BLaER1 (cell line): Measurements from ENCODE around the gene HECTD4.

ENCODE experiments used
- H3K27ac ChIP-seq: shearing (Covaris generic); formaldehyde crosslinking; 2 replicates; pipeline ENCODE4 v1.8.1; 2022
- H3K27me3 ChIP-seq: shearing (Covaris generic); formaldehyde crosslinking; 2 replicates; pipeline ENCODE4 v1.8.1; 2022
- H3K36me3 ChIP-seq: shearing (Covaris generic); formaldehyde crosslinking; 2 replicates; pipeline ENCODE4 v1.8.1; 2022
- H3K4me1 ChIP-seq: shearing (Covaris generic); formaldehyde crosslinking; 2 replicates; pipeline ENCODE4 v1.8.1; 2022
- H3K4me2 ChIP-seq: shearing (Covaris generic); formaldehyde crosslinking; 2 replicates; pipeline ENCODE4 v1.8.1; 2022
- H3K4me3 ChIP-seq: shearing (Covaris generic); formaldehyde crosslinking; 2 replicates; pipeline ENCODE4 v1.8.1; 2022
- H3K9ac ChIP-seq: shearing (Covaris generic); formaldehyde crosslinking; 2 replicates; pipeline ENCODE4 v1.8.1; 2022
- H3K9me3 ChIP-seq: shearing (Covaris generic); formaldehyde crosslinking; 2 replicates; pipeline ENCODE4 v1.8.1; 2022
- H4K20me1 ChIP-seq: shearing (Covaris generic); formaldehyde crosslinking; 2 replicates; pipeline ENCODE4 v1.8.1; 2022
- Cebpa-rat ChIP-seq: shearing (Covaris generic); IDR thresholded peaks from 2 replicates; pipeline ENCODE4 v1.8.1; 2022

HECTD4 gene

DNA sequence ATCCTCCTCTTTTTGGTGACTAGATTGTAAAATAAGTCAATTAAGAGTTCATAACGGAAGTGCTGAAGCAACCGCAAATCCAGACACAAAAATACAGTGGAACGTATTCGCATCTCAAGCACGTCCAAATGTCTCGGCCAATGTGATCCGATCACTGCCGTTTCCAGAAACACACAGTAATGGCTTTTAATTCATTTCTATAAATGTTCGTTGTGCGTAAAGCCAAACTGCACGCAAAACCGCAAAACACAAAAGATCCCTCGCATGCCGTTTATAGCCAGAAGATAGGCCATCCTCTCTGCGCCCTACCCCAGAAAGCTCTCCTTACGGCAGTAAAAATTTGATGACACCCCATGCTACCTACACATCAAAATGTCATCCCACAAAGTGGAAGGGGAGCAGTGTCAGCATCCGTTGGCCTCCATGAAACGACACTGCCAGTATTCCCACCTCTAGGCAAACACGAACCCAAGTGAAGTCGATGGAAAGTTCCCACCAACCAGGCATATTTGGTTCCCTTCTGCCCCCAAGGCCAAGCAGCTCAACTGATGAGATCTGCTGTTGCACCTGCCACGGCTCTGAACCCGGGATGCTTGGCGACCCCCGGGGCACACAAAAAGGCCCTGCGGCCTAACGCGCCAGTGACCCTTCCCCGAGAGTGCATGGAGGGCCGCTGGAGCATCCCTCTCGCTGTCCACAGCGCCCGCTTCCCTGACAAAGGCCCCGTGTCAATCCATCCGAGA is 1.4 kb downstream of the HECTD4 start:
- Histone ChIP-seq H3K4me3 (peak overlapping the region; percentile 99), H4K20me1 (peaks cover 55% of the 10 kb centered on the region), H3K4me2 (peak overlapping the region; percentile 93), H3K4me1 (peaks cover 24% of the 10 kb centered on the region), H3K9me3 (peaks cover 6% of the 10 kb centered on the region; the same call in 1 of the 2 replicates), H3K36me3 (0 out of 2 replicates have a peak, but pooled peaks cover 11% of the 10 kb centered on the region), H3K9ac (peak overlapping the region; percentile 93), H3K27me3 (no peaks in the 10 kb centered on the region), H3K27ac (peak overlapping the region; percentile 93)
- no peak for TF ChIP-seq Cebpa-rat

DNA sequence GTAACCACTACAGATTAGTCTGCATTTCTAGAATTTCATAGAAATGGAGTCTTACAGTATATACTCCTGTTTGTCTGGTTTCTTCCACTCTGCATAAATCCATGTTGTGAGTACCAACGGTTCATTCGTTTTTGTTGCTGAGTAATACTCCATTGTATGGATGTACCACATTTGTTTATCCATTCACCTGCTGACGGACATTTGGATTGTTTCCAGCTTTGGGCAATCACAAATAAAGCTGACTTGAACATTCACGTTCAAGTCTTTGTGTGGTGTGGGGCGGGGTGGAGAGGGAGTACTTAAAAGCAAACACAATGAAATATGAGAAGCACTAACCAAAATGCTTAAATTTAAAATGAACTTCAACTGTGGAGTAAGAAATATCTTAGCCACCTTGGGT is 7.1 kb downstream of the HECTD4 start:
- H3K4me2 ChIP-seq = no peak overlapping the region
- no peak overlapping the region for H3K27ac ChIP-seq
- peaks cover 10% of the 10 kb centered on the region for H3K4me1 ChIP-seq
- H4K20me1 ChIP-seq = peaks cover 100% of the 10 kb centered on the region
- TF ChIP-seq Cebpa-rat = no peak
- H3K9ac ChIP-seq = no peak overlapping the region
- no peaks in the 10 kb centered on the region for H3K27me3 ChIP-seq
- H3K36me3 ChIP-seq = peaks cover 41% of the 10 kb centered on the region
- no peak overlapping the region for H3K4me3 ChIP-seq
- H3K9me3 ChIP-seq = peaks cover 16% of the 10 kb centered on the region; the same call in 1 of the 2 replicates

DNA sequence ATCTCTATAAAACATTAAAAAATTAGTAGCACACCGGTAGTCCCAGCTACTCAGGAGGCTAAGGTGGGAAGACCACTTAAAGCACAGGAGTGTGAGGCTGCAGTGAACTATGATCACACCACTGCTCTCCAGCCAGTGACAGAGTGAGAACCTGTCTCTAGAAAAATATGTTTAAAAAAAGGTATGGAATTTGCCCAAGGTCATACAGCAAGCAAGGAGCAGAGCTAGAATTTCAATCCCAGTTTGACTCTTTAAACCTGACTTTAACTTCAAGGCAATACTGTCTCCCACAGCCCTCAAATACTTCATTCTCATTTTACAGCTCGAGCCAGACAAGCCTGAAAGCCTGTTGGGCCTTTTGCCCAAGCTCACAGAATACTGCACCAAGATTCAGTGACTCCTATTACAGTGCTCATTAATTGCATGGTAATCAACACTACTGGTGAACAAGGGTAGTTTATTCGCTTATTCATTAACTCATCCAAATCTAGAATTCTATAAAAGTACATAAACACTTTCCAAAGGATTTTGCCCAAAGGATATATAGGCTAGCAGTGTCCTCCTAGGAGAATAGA is 8.0 kb downstream of the HECTD4 start:
- Histone ChIP-seq H4K20me1 (peaks cover 100% of the 10 kb centered on the region), H3K9me3 (peaks cover 16% of the 10 kb centered on the region; the same call in 1 of the 2 replicates), H3K9ac (no peak overlapping the region), H3K36me3 (peaks cover 41% of the 10 kb centered on the region), H3K27me3 (no peaks in the 10 kb centered on the region), H3K4me1 (0 out of 2 replicates have a peak, but pooled peaks cover 2% of the 10 kb centered on the region), H3K4me2 (no peak overlapping the region), H3K4me3 (no peak overlapping the region), H3K27ac (no peak overlapping the region)
- TF ChIP-seq Cebpa-rat = no peak

DNA sequence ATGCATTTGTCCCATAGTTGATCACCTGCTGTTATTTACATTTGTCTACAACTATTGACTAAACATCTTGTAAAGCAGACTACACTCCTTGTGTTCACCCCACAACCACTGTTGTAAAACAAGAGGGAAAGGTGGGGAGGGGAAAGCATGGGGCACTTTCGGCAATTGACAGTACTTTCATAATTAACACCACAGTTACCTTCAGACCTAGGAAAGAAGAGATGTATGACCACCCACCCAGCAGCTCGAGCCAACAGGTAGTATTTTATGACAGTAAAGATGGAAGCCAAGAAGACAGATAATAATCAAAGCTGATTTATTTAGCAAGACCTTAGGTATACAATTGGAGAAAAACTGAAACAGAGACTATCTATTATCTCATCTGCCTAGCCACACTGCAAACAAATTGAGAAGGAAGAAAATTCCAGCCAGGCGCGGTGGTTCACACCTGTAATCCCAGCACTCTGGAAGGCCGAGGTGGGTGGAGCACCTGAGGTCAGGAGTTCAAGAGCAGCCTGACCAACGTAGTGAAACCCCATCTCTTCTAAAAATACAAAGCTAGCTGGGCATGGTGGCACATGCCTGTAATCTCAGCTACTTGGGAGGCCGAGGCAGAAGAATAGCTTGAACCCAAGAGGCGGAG is 11.2 kb downstream of the HECTD4 start:
- TF ChIP-seq Cebpa-rat = no peak
- Histone ChIP-seq H3K4me1 (no peaks in the 10 kb centered on the region), H3K27ac (no peak overlapping the region), H3K9me3 (peaks cover 11% of the 10 kb centered on the region; the same call in 1 of the 2 replicates), H3K4me2 (no peak overlapping the region), H3K27me3 (no peaks in the 10 kb centered on the region), H4K20me1 (peaks cover 100% of the 10 kb centered on the region), H3K4me3 (no peak overlapping the region), H3K36me3 (peaks cover 35% of the 10 kb centered on the region), H3K9ac (no peak overlapping the region)

DNA sequence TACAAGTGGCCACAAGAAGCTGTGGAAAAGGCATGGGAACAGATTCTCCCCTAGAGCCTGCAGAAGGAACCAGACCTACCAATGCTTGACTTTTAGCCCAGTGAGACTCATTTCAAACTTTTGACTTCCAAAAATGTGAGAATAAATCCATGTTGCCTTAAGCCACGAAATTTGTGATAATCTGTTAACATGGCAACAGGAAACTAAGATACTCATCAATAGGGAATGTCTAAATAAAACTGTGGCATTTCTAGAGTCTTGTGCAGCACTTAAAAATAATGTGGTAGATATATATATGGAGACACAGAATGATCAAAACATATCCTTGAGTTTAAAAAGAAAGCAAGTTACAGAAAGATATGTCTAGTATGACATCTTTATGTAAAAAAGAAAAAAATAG is 12.0 kb downstream of the HECTD4 start:
- Histone ChIP-seq H3K9ac (no peak overlapping the region), H3K27me3 (no peaks in the 10 kb centered on the region), H3K36me3 (peaks cover 28% of the 10 kb centered on the region), H3K27ac (no peak overlapping the region), H3K4me3 (no peak overlapping the region), H4K20me1 (peaks cover 100% of the 10 kb centered on the region), H3K4me2 (no peak overlapping the region), H3K4me1 (no peaks in the 10 kb centered on the region), H3K9me3 (peaks cover 4% of the 10 kb centered on the region; the same call in 1 of the 2 replicates)
- TF ChIP-seq Cebpa-rat = no peak

DNA sequence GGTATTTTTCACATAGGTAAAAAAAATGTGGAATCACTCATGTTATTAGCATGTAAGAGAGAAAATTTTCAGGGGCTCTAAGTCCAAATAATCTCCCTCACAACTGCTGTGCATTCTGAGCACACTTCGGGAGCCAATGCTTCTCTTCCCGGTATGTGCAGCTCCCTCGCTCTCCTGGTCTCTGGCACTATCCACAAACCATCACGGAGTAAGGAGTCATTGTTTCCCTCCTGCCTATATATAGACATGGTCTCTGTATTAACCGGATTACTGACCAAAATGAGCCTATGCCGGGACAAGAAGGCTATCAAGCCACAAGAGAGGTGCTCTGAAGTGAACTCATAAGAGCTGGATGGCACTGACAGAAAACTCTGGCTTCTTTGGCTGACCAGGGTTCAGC is 13.4 kb downstream of the HECTD4 start:
- Histone ChIP-seq H3K9ac (no peak overlapping the region), H3K4me1 (no peaks in the 10 kb centered on the region), H3K4me2 (no peak overlapping the region)

DNA sequence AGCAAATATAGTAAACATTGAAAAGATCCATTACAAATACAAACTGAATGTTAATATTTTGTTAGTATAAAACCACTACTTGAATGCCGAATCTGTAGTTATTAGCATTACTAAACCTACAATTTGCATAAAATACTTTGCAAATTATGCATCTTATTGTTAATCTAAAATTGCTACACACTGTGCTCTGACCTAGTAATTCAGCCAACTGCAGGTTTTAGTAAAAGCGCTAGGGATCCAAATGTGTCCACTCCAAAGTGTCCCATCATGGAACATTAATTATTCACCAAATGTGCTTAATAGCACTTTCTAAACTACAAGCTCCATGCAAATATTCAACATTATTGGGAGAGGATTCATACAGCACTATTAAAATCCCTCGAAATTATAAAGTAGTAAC is 14.3 kb downstream of the HECTD4 start:
- Histone ChIP-seq H4K20me1 (peaks cover 100% of the 10 kb centered on the region), H3K9me3 (no peaks in the 10 kb centered on the region), H3K36me3 (0 out of 2 replicates have a peak, but pooled peaks cover 9% of the 10 kb centered on the region), H3K4me2 (no peak overlapping the region), H3K4me3 (no peak overlapping the region), H3K9ac (no peak overlapping the region), H3K4me1 (no peaks in the 10 kb centered on the region), H3K27ac (no peak overlapping the region), H3K27me3 (no peaks in the 10 kb centered on the region)
- no peak for TF ChIP-seq Cebpa-rat

More for the DNA sequence above, 13.4 kb downstream of the HECTD4 start:
- H3K27me3 ChIP-seq = no peaks in the 10 kb centered on the region
- no peak overlapping the region for H3K4me3 ChIP-seq
- H3K27ac ChIP-seq = no peak overlapping the region
- H3K36me3 ChIP-seq = peaks cover 18% of the 10 kb centered on the region; the same call in 1 of the 2 replicates
- H3K9me3 ChIP-seq = no peaks in the 10 kb centered on the region
- H4K20me1 ChIP-seq = peaks cover 100% of the 10 kb centered on the region
- no peak for TF ChIP-seq Cebpa-rat

DNA sequence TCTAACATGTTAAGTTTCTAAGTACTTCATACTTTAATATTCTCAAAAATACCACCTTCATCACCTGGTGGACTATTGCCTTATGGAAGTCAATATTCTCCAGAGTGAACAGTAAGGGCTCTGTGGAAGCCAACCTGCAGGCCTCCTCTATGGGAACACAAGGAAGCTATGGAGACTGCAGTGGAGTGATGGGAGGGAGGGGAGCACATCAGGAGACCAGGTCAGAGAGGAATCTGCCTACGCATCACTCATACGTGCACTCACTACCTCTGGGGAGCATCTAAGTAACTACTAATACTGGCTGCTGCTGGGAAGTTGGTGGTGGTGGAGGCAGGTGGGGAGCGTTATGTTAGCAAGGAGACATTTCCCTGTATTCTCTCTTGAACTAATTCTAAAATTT is 19.9 kb downstream of the HECTD4 start:
- H3K4me1 ChIP-seq = no peaks in the 10 kb centered on the region
- H3K27ac ChIP-seq = no peak overlapping the region
- peaks cover 100% of the 10 kb centered on the region for H4K20me1 ChIP-seq
- no peak overlapping the region for H3K4me2 ChIP-seq
- no peaks in the 10 kb centered on the region for H3K27me3 ChIP-seq
- no peak overlapping the region for H3K4me3 ChIP-seq
- H3K9ac ChIP-seq = no peak overlapping the region
- no peak for TF ChIP-seq Cebpa-rat
- no peaks in the 10 kb centered on the region for H3K9me3 ChIP-seq
- H3K36me3 ChIP-seq = peaks cover 4% of the 10 kb centered on the region; the same call in 1 of the 2 replicates

- H3K27ac ChIP-seq = no peak overlapping the region
- peaks cover 100% of the 10 kb centered on the region for H4K20me1 ChIP-seq
- H3K27me3 ChIP-seq = no peaks in the 10 kb centered on the region
- no peak overlapping the region for H3K4me2 ChIP-seq
- no peaks in the 10 kb centered on the region; the same call in 1 of the 2 replicates for H3K36me3 ChIP-seq
- H3K4me3 ChIP-seq = no peak overlapping the region
- H3K9ac ChIP-seq = no peak overlapping the region
- no peak for TF ChIP-seq Cebpa-rat
- no peaks in the 10 kb centered on the region for H3K4me1 ChIP-seq
- no peaks in the 10 kb centered on the region for H3K9me3 ChIP-seq
Measured at GRCh38 chr12:112361271-112361670, 21.0 kb downstream of the HECTD4 start.

DNA sequence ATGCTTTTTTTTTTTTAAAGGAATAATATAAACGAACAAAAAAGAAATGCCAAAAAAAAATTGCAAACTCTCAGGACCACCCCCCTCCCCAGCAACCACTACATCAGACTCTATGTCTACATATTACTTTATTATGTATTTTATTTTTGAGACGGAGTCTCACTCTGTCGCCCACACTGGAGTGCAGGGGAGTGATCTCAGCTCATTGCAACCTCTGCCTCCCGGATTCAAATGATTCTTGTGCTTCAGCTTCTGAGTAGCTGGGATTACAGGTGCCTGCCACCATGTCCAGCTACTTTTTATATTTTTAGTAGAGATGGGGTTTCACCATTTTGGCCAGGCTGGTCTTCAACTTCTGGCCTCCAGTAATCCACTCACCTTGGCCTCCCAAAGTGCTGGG is 22.9 kb downstream of the HECTD4 start:
- Histone ChIP-seq H3K9me3 (no peaks in the 10 kb centered on the region), H3K4me1 (peaks cover 7% of the 10 kb centered on the region; the same call in 1 of the 2 replicates), H3K27me3 (no peaks in the 10 kb centered on the region), H3K4me3 (no peak overlapping the region), H3K4me2 (no peak overlapping the region), H3K36me3 (peaks cover 3% of the 10 kb centered on the region; the same call in 1 of the 2 replicates), H3K9ac (no peak overlapping the region), H4K20me1 (peaks cover 100% of the 10 kb centered on the region), H3K27ac (no peak overlapping the region)
- TF ChIP-seq Cebpa-rat = no peak
